Epithelial cell of proximal tubule (primary cell): ENCODE measurements around the gene ZDHHC4. TPM values are rescaled to one million over a fixed set of nuclear protein-coding genes. Genes with fewer than 3 reads are reported as not detected.
A peak's percentile ranks its signal among the peaks of the same experiment; 100 is the strongest.
"Not testable (repeated sequence)": the region's sequence is repeated elsewhere in the genome, so short reads cannot be mapped to it uniquely, and the experiment has no call there.

ENCODE experiments used
- DNase-seq: peaks from one replicate; pipeline ENCODE4 v3.0.0-alpha.2; 2011; ENCODE audit warnings: low read depth
- H3K4me3 ChIP-seq: 2 replicates; pipeline ENCODE4 v1.5.1; 2011; ENCODE audit warnings: low read depth, mild to moderate bottlenecking, low read length
- CTCF ChIP-seq: conservative IDR thresholded peaks from 2 replicates; pipeline ENCODE4 v1.5.1; 2012; ENCODE audit warnings: low read depth, mild to moderate bottlenecking, low read length
- total RNA-seq: library from RNA; depleted of rRNA; stranded (reverse); fragments of >200 nt; gene quantifications from 2 replicates; pipeline ENCODE4 v1.2.3, GENCODE V29; 2015

ZDHHC4 gene
- total RNA-seq, 1 donor from 2014 or later = 55.1 TPM

DNA sequence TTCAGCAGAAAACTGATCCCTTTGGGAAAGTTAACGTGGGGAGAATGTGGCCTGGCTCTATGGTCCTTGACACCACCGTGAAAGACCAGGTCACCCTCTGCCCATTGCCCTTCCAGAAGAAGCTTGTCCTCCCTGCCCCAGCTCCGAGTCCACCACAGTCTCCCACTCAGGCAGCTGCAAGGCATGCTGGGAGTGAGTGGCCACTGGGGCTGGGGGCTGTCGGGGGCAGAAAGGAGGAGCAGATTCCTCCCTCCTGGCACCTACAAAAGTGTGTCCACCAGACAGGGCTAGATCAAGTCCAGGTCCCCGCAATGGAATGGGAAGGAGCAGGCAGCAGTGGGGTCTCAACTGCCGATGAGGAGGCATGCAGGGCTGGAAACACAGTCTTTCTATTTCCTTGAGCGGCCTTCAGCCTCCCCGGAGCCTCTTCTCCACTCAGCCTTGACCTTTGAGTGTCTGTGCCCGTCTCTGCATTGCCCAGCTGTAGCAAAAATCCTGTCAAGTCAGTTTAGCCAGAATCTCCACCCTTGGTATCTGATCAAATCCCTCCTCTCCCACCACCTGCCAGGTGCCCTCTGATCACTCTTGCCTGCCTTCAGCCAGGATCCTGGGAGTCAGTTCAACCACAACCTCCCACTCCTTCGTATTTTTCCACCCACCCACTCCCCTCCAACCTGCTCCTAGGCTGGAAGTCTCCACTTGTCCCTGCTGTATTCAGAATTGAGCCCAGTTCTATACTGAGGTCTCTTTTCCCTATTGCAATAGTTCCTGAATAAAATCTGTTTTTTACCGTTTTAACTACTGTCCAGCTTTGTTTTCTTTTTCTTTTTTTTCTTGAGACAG is 53.0 kb downstream of the ZDHHC4 start:
- DNase-seq = no peak
- no peak overlapping the region for H3K4me3 ChIP-seq
- TF ChIP-seq CTCF = no peak

- no peak for DNase-seq
- no peak overlapping the region for H3K4me3 ChIP-seq
These were observed 54.4 kb downstream of the ZDHHC4 start for GRCh38 chr7:6631605-6632004.

DNA sequence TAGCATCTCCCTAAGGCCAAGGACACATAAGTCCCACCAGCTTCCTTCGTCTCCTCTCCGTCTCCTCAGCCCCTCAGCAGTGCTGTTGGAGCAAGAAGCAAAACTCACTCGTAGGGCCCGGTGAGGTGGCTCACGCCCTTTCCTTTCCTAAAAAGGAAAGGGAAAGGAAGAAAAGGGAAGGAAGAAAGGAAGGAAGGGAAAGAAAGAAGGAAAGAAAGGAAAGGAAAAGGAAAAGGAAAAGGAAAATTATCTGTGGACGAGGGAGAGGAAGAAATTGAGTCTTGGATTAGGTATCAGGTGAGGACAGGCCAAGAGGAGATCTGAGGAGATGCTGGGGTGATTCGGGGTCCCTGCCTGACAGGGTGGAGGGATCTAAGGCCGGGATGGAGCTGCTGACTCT is 56.8 kb downstream of the ZDHHC4 start:
- no peak for DNase-seq
- no peak for TF ChIP-seq CTCF

More at GRCh38 chr7:6631605-6632004, 54.4 kb downstream of the ZDHHC4 start:
- TF ChIP-seq CTCF = no peak

DNA sequence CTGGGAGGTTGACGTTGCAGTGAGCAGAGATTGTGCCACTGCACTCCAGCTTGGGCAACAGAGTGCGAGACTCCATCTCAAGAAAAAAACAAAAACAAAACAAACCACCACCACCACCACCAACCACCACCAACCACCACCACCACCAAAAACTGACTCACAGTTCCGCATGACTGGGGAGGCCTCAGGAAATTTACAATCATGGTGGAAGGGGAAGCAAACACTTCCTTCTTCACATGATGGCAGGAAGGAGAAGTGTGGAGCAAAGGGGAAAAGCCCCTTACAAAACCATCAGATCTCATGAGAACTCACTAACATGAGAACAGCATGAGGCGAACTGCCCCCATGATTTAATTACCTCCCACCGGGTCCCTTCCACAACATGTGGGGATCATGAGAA is 57.7 kb downstream of the ZDHHC4 start:
- DNase-seq, H3K4me3 ChIP-seq: not testable (repeated sequence)

More for the DNA sequence above, 56.8 kb downstream of the ZDHHC4 start:
- no peak overlapping the region for H3K4me3 ChIP-seq

GRCh38 chr7:6636741-6637543 is 59.7 kb downstream of the ZDHHC4 start, which contains the start of gene ZNF316:
TSS of gene ZNF316 (plus strand) at chr7:6637318. CDS start at chr7:6642410, 5,092 bp downstream.
- DNase-seq = no peak
- no peak for TF ChIP-seq CTCF

GRCh38 chr7:6637544-6638229 is 60.4 kb downstream of the ZDHHC4 start:
- peak overlapping the region; percentile 78 for H3K4me3 ChIP-seq
- DNase-seq = no peak
- peak; percentile 31 for TF ChIP-seq CTCF

More at GRCh38 chr7:6636741-6637543, 59.7 kb downstream of the ZDHHC4 start, which contains the start of gene ZNF316:
- peak within 1 kb of the TSS; percentile 78 for H3K4me3 ChIP-seq

Other genes with a start within 250 kb of the ZDHHC4 start
- gene FAM220A, start 228.5 kb upstream of the ZDHHC4 start, total RNA-seq = 12.3 and 14.5 TPM in 2 replicates
- 291 and 303 TPM in 2 replicates for gene RAC1, start 202.9 kb upstream of the ZDHHC4 start, total RNA-seq
- 7.3 and 10.9 TPM in 2 replicates for gene DAGLB, start 129.5 kb upstream of the ZDHHC4 start, total RNA-seq
- gene KDELR2, start 93.3 kb upstream of the ZDHHC4 start, total RNA-seq = 78.1 and 113 TPM in 2 replicates
- gene GRID2IP, start 26.0 kb upstream of the ZDHHC4 start, total RNA-seq = not detected in 2 replicates
- 23.1 and 36.0 TPM in 2 replicates for gene INTS15, start 12.6 kb downstream of the ZDHHC4 start, total RNA-seq
- 5.6 and 9.9 TPM in 2 replicates for gene ZNF853, start 38.2 kb downstream of the ZDHHC4 start, total RNA-seq
- 9.5 and 12.6 TPM in 2 replicates for gene ZNF316, start 59.9 kb downstream of the ZDHHC4 start, total RNA-seq
- gene ZNF12, start 129.5 kb downstream of the ZDHHC4 start, total RNA-seq = 8.0 and 12.5 TPM in 2 replicates
- gene RSPH10B2, start 176.6 kb downstream of the ZDHHC4 start, total RNA-seq = 0.07 and 0.23 TPM in 2 replicates
- 15.1 and 64.3 TPM in 2 replicates for gene CCZ1B, start 248.8 kb downstream of the ZDHHC4 start, total RNA-seq